Keratinocyte (primary cell): Measurements from ENCODE around the gene ATG2B. TPM values are rescaled to one million over a fixed set of nuclear protein-coding genes. Genes with fewer than 3 reads are reported as not detected.
A peak's percentile ranks its signal among the peaks of the same experiment; 100 is the strongest.

Experiments
- DNase-seq: peaks from one replicate; pipeline ENCODE4 v3.0.0-alpha.2; 2011; ENCODE audit warnings: low read depth, missing footprints, low spot score
- FAIRE-seq: peaks from 2 replicates; lab custom pipeline; 2011; peaks lifted over from hg19 to GRCh38; lab: Jason Lieb, UNC
- H2AFZ ChIP-seq: 2 replicates; pipeline ENCODE4 v1.6.0; 2012; ENCODE audit warnings: low read length, control low read depth, inconsistent platforms; ENCODE audit not compliant: control insufficient read depth
- H3K27ac ChIP-seq: 2 replicates; pipeline ENCODE4 v1.5.1; 2011; ENCODE audit warnings: low read length; ENCODE audit not compliant: control insufficient read depth, insufficient read depth
- H3K27me3 ChIP-seq: 3 replicates; pipeline ENCODE4 v1.6.0; 2011; ENCODE audit warnings: low read length; ENCODE audit not compliant: control insufficient read depth, insufficient read depth; ENCODE audit errors: extremely low read depth
- H3K36me3 ChIP-seq, 2 experiments: 2 replicates in 1 of 2; 3 replicates in 1 of 2; pipeline ENCODE4 v1.5.1; 2011; ENCODE audit warnings: low read length in 2 of 2, mild to moderate bottlenecking in 1 of 2; ENCODE audit not compliant: control insufficient read depth in 2 of 2, insufficient read depth in 2 of 2; ENCODE audit errors: extremely low read depth in 1 of 2
- H3K4me1 ChIP-seq: 3 replicates; pipeline ENCODE4 v1.5.1; 2011; ENCODE audit warnings: low read length; ENCODE audit not compliant: control insufficient read depth, insufficient read depth; ENCODE audit errors: extremely low read depth
- H3K4me2 ChIP-seq: 3 replicates; pipeline ENCODE4 v1.6.0; 2011; ENCODE audit warnings: low read depth, low read length; ENCODE audit not compliant: control insufficient read depth, insufficient read depth; ENCODE audit errors: extremely low read depth
- H3K4me3 ChIP-seq, 3 experiments: fragments of 200-600 bp in 1 of 3; sonication (generic) in 1 of 3; 2 replicates in 2 of 3; 3 replicates in 1 of 3; pipeline ENCODE4 v1.5.1; 2011 to 2016; ENCODE audit warnings: low read length in 3 of 3, mild to moderate bottlenecking in 3 of 3, control low read depth in 2 of 3, inconsistent platforms in 1 of 3, low read depth in 1 of 3, mixed read lengths in 1 of 3, mixed run types in 1 of 3, moderate library complexity in 1 of 3; ENCODE audit not compliant: control insufficient read depth in 2 of 3, insufficient read depth in 2 of 3; ENCODE audit errors: extremely low read depth in 1 of 3
- H3K79me2 ChIP-seq: 2 replicates; pipeline ENCODE4 v1.6.0; 2012; ENCODE audit warnings: low read length; ENCODE audit not compliant: control insufficient read depth, insufficient read depth
- H3K9ac ChIP-seq: 3 replicates; pipeline ENCODE4 v1.6.0; 2011; ENCODE audit warnings: low read length; ENCODE audit not compliant: control insufficient read depth, insufficient read depth; ENCODE audit errors: extremely low read depth
- H3K9me1 ChIP-seq: 3 replicates; pipeline ENCODE4 v1.6.0; 2011; ENCODE audit warnings: low read length; ENCODE audit not compliant: control insufficient read depth, insufficient read depth; ENCODE audit errors: extremely low read depth
- H3K9me3 ChIP-seq: 2 replicates; pipeline ENCODE4 v1.5.1; 2012; ENCODE audit warnings: low read depth, low read length; ENCODE audit not compliant: control insufficient read depth
- H4K20me1 ChIP-seq: 3 replicates; pipeline ENCODE4 v1.6.0; 2011; ENCODE audit warnings: low read length; ENCODE audit not compliant: control insufficient read depth, insufficient read depth; ENCODE audit errors: extremely low read depth
- EZH2 ChIP-seq: IDR thresholded peaks from one replicate; pipeline ENCODE4 v1.6.1; 2012; ENCODE audit warnings: inconsistent platforms, mild to moderate bottlenecking, low read length, moderate library complexity
- dilution Hi-C: fragments of 300-500 bp; cut with MboI; formaldehyde crosslinking; loops from one replicate; pipeline ENCODE4 v1.7.0; 2020; ENCODE audit warnings: low sequenced_read_pairs; ENCODE audit not compliant: extremely low pct_ligation_motif_present
- polyA plus RNA-seq, 5 experiments: library from polyadenylated mRNA; depleted of rRNA in 3 of 5; stranded (reverse) in 3 of 5; stranded (forward) in 1 of 5; unstranded in 1 of 5; fragments of >200 nt; gene quantifications; 1 replicate in 1 of 5; 2 replicates in 3 of 5; 3 replicates in 1 of 5; pipeline versions ENCODE4 v1.2.1 to v1.2.3, GENCODE V29; 2011 to 2012; ENCODE audit warnings: missing spikeins in 2 of 5, low read depth in 1 of 5, low replicate concordance in 1 of 5
- TF ChIP-seq, protein P1 (sequence below), 3 experiments: IDR thresholded peaks in 1 of 3; conservative IDR thresholded peaks in 1 of 3; optimal IDR thresholded peaks in 1 of 3; 2 replicates in 2 of 3; 3 replicates in 1 of 3; pipeline versions ENCODE3 to v1.5.1; 2011; ENCODE audit warnings: low read length in 3 of 3, mild to moderate bottlenecking in 3 of 3, moderate library complexity in 2 of 3, control low read depth in 1 of 3, inconsistent platforms in 1 of 3; ENCODE audit not compliant: insufficient read depth in 2 of 3; ENCODE audit errors: extremely low read depth in 1 of 3

Gene ATG2B
- polyA plus RNA-seq, 1 donor (not counting 4 experiments of a cell fraction or from before 2014, with no cell fraction given), result 11.4 TPM

DNA sequence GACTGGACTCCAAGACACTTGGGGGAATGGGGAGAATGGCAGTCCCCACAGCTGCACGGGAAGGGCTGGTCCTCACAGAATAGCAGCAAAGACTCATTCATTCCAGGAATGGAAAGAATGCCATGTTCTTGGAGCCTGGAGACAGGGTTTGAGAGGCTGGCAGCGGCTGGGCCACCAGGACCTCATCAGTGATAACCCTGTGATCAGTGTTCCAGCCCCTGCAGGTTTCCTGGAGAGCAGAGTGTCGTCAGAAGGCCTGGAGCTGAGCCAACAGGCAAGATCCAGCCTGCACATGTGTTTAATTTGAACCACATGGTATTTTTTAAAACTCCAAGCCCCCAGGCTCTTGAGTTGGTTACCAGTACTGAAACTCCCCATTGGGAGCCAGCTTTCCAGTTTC lies 95.8 kb downstream of the ATG2B start:
- Histone ChIP-seq H3K4me2 (peak overlapping the region; percentile 59), H3K9ac (peak overlapping the region; percentile 45), H2AFZ (no peak overlapping the region), H3K36me3 (no peaks in the 10 kb centered on the region), H3K9me3 (peaks cover 2% of the 10 kb centered on the region), H3K27ac (peak overlapping the region; percentile 94), H3K4me3 (peak overlapping the region in 1 of 3 experiments; percentile 5), H3K27me3 (no peaks in the 10 kb centered on the region), H3K4me1 (peaks cover 47% of the 10 kb centered on the region), H4K20me1 (no peaks in the 10 kb centered on the region), H3K79me2 (no peaks in the 10 kb centered on the region), H3K9me1 (no peaks in the 10 kb centered on the region)
- FAIRE-seq (peak; percentile 96), DNase-seq (peak; percentile 96)
- TF ChIP-seq EZH2, result no peak
- TF ChIP-seq, protein P1, sequence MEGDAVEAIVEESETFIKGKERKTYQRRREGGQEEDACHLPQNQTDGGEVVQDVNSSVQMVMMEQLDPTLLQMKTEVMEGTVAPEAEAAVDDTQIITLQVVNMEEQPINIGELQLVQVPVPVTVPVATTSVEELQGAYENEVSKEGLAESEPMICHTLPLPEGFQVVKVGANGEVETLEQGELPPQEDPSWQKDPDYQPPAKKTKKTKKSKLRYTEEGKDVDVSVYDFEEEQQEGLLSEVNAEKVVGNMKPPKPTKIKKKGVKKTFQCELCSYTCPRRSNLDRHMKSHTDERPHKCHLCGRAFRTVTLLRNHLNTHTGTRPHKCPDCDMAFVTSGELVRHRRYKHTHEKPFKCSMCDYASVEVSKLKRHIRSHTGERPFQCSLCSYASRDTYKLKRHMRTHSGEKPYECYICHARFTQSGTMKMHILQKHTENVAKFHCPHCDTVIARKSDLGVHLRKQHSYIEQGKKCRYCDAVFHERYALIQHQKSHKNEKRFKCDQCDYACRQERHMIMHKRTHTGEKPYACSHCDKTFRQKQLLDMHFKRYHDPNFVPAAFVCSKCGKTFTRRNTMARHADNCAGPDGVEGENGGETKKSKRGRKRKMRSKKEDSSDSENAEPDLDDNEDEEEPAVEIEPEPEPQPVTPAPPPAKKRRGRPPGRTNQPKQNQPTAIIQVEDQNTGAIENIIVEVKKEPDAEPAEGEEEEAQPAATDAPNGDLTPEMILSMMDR (optimal IDR thresholded peaks at IDR 0.05 in 1 of 3, IDR thresholded peaks at IDR 0.05 in 1 of 3, conservative IDR thresholded peaks at IDR 0.05 in 1 of 3; ENCODE audit: extremely low read depth in 1 of 3, insufficient read depth in 2 of 3, low read length in 3 of 3), result no peak
- dilution Hi-C loops, result no loop called here

DNA sequence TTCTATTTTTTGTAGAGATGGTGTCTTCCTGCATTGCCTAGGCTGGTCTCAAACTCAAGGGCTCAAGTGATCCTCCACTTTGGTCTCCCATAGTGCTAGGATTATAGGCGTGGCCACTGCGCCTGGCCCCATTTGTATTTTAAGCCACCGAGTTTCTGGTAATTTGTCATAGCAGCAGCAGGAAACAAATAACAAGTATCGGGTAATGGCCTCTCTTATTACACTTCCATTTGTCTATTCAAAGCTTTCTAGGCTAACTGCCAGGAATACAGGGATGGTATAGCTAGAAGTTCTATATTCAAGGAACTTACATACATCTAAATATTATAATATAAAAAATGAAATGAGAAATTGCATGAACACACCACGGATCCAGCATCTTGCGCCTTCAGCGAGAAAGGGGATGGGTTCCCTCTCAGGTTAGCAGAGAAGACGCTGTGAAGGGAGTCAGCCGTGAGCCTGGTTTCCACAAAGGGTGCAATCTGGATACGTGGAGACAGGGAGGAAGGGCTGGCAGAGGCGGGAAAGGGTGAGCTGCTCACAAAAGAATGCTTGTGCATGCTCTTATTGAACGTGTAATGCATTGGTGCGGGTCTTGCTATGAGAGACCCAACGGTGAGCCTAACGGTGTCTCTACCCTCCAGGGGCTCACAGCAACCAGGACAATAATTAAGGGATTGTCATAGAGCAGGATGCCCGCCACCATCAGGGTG lies 97.6 kb downstream of the ATG2B start:
- no peak overlapping the region for H2AFZ ChIP-seq
- no peaks in the 10 kb centered on the region for H4K20me1 ChIP-seq
- H3K27me3 ChIP-seq, result no peaks in the 10 kb centered on the region
- peaks cover 38% of the 10 kb centered on the region for H3K4me1 ChIP-seq
- dilution Hi-C loops, result no loop called here
- H3K36me3 ChIP-seq, result no peaks in the 10 kb centered on the region
- TF ChIP-seq, protein P1 (optimal IDR thresholded peaks at IDR 0.05 in 1 of 3, IDR thresholded peaks at IDR 0.05 in 1 of 3, conservative IDR thresholded peaks at IDR 0.05 in 1 of 3; ENCODE audit: extremely low read depth in 1 of 3, insufficient read depth in 2 of 3, low read length in 3 of 3), result no peak
- no peak for TF ChIP-seq EZH2
- no peak for DNase-seq
- H3K4me2 ChIP-seq, result no peak overlapping the region
- no peak overlapping the region for H3K9ac ChIP-seq
- H3K9me1 ChIP-seq, result no peaks in the 10 kb centered on the region
- no peak overlapping the region for H3K27ac ChIP-seq
- no peaks in the 10 kb centered on the region for H3K79me2 ChIP-seq
- H3K9me3 ChIP-seq, result no peaks in the 10 kb centered on the region
- FAIRE-seq, result no peak
- no peak overlapping the region for H3K4me3 ChIP-seq
